Endothelial cell of umbilical vein (primary cell): ENCODE data around the gene HLTF. TPM values are rescaled to one million over a fixed set of nuclear protein-coding genes. Genes with fewer than 3 reads are reported as not detected.

ENCODE experiments used
- BruUV-seq: library from RNA; stranded (reverse); fragments of 400-500 nt; replicated peaks from 2 replicates; lab custom pipeline; 2021; lab: Mats Ljungman, UMichigan
- CTCF ChIA-PET: fragments of 300-600, 350-600 bp; sonication (Branson Sonifier 250); formaldehyde crosslinking; loops from one replicate; lab custom pipeline; 2021; ENCODE audit warnings: antibody characterized with exemption, inconsistent platforms; lab: Charles Lee
- POLR2A ChIA-PET: fragments of 300-600, 350-600 bp; sonication (Branson Sonifier 250); formaldehyde crosslinking; loops from one replicate; lab custom pipeline; 2021; ENCODE audit warnings: antibody characterized with exemption, inconsistent platforms; lab: Charles Lee
- DNase-seq: peaks from one replicate; pipeline ENCODE4 v3.0.0-alpha.2; 2011; ENCODE audit warnings: low read depth, low spot score
- FAIRE-seq: peaks from 2 replicates; lab custom pipeline; 2011; peaks lifted over from hg19 to GRCh38; lab: Jason Lieb, UNC
- H2AFZ ChIP-seq: 2 replicates; pipeline ENCODE4 v1.6.0; 2012; ENCODE audit warnings: low read depth, low read length, control low read depth, inconsistent platforms
- H3K27ac ChIP-seq: 2 replicates; pipeline ENCODE4 v1.5.1; 2011; ENCODE audit warnings: low read depth, mild to moderate bottlenecking, control low read depth, low read length, moderate library complexity; ENCODE audit not compliant: insufficient read depth
- H3K27me3 ChIP-seq, 2 experiments: 2 replicates each; pipeline versions ENCODE4 v1.6.0 to v1.6.1; 2011; ENCODE audit warnings: low read length in 2 of 2, mixed read lengths in 1 of 2; ENCODE audit not compliant: control insufficient read depth in 2 of 2, insufficient read depth in 2 of 2
- H3K36me3 ChIP-seq, 2 experiments: 2 replicates in 1 of 2; 3 replicates in 1 of 2; pipeline ENCODE4 v1.5.1; 2011; ENCODE audit warnings: low read length in 2 of 2, mild to moderate bottlenecking in 1 of 2, moderate library complexity in 1 of 2; ENCODE audit not compliant: control insufficient read depth in 2 of 2, insufficient read depth in 2 of 2; ENCODE audit errors: extremely low read depth in 1 of 2
- H3K4me1 ChIP-seq: 3 replicates; pipeline ENCODE4 v1.5.1; 2011; ENCODE audit warnings: mild to moderate bottlenecking, low read length; ENCODE audit not compliant: control insufficient read depth, insufficient read depth; ENCODE audit errors: extremely low read depth
- H3K4me2 ChIP-seq: 2 replicates; pipeline ENCODE4 v1.6.1; 2011; ENCODE audit warnings: low read length, control low read depth, mixed read lengths; ENCODE audit not compliant: insufficient read depth
- H3K4me3 ChIP-seq, 3 experiments: fragments of 200-600 bp in 1 of 3; sonication (generic), shearing (Covaris generic) in 1 of 3; replicated peaks in 1 of 3; 2 replicates each; pipeline ENCODE4 v1.5.1; 2011 to 2016; ENCODE audit warnings: control low read depth in 3 of 3, low read length in 3 of 3, mild to moderate bottlenecking in 2 of 3, inconsistent platforms in 1 of 3, low read depth in 1 of 3, moderate library complexity in 1 of 3; ENCODE audit not compliant: insufficient read depth in 1 of 3
- H3K79me2 ChIP-seq: 2 replicates; pipeline ENCODE4 v1.6.0; 2012; ENCODE audit warnings: low read length, inconsistent platforms; ENCODE audit not compliant: control insufficient read depth, insufficient read depth
- H3K9ac ChIP-seq: replicated peaks from 2 replicates; pipeline ENCODE3; 2011; ENCODE audit warnings: low read length, control low read depth; ENCODE audit not compliant: insufficient read depth; ENCODE audit errors: extremely low read depth
- H3K9me1 ChIP-seq: replicated peaks from 3 replicates; pipeline ENCODE4 v1.6.0; 2011; ENCODE audit warnings: mild to moderate bottlenecking, low read length; ENCODE audit not compliant: control insufficient read depth, insufficient read depth; ENCODE audit errors: extremely low read depth
- H3K9me3 ChIP-seq: replicated peaks from 2 replicates; pipeline ENCODE4 v1.5.1; 2012; ENCODE audit warnings: low read length, inconsistent platforms; ENCODE audit not compliant: control insufficient read depth, insufficient read depth
- H4K20me1 ChIP-seq: replicated peaks from 2 replicates; pipeline ENCODE3; 2011; ENCODE audit warnings: mild to moderate bottlenecking, low read length; ENCODE audit not compliant: control insufficient read depth, insufficient read depth; ENCODE audit errors: extremely low read depth
- CTCF ChIP-seq, 2 donors: IDR thresholded peaks; 1 replicate in 1 of 2; 2 replicates in 1 of 2; pipeline ENCODE4 v1.5.1; 2011; ENCODE audit warnings: low read length in 2 of 2, mild to moderate bottlenecking in 2 of 2, moderate library complexity in 2 of 2, control low read depth in 1 of 2, inconsistent platforms in 1 of 2, low read depth in 1 of 2; ENCODE audit not compliant: insufficient read depth in 1 of 2; ENCODE audit errors: extremely low read depth in 1 of 2
- EZH2 ChIP-seq: IDR thresholded peaks from 2 replicates; pipeline ENCODE4 v1.6.1; 2012; ENCODE audit warnings: borderline replicate concordance, low read depth, mild to moderate bottlenecking, moderate library complexity, low read length, inconsistent platforms; ENCODE audit not compliant: severe bottlenecking
- FOS ChIP-seq: IDR thresholded peaks from 2 replicates; pipeline ENCODE4 v1.6.1; 2011; ENCODE audit warnings: mild to moderate bottlenecking, low read length, moderate library complexity, borderline replicate concordance; ENCODE audit not compliant: insufficient read depth
- GATA2 ChIP-seq: IDR thresholded peaks from 2 replicates; pipeline ENCODE4 v1.7.0; 2011; ENCODE audit warnings: low read depth, mild to moderate bottlenecking, moderate library complexity, mixed read lengths, low read length; ENCODE audit not compliant: insufficient read length, insufficient read depth
- JUN ChIP-seq: IDR thresholded peaks from 2 replicates; pipeline ENCODE4 v1.6.1; 2011; ENCODE audit warnings: borderline replicate concordance, low read depth; ENCODE audit not compliant: insufficient read length, insufficient read depth
- MYC ChIP-seq: IDR thresholded peaks from one replicate; pipeline ENCODE4 v1.6.1; 2011; ENCODE audit warnings: mild to moderate bottlenecking, low read depth, low read length
- POLR2A ChIP-seq: IDR thresholded peaks from 2 replicates; pipeline ENCODE4 v1.6.1; 2012; ENCODE audit warnings: low read depth, mild to moderate bottlenecking, control low read depth, low read length
- POLR2AphosphoS5 ChIP-seq: IDR thresholded peaks from 2 replicates; pipeline ENCODE4 v1.6.1; 2012; ENCODE audit warnings: low read depth, mild to moderate bottlenecking, control low read depth, low read length, moderate library complexity; ENCODE audit not compliant: insufficient read depth
- dilution Hi-C: fragments of 300-500 bp; cut with MboI; formaldehyde crosslinking; loops from one replicate; pipeline ENCODE4 v1.15.0; 2019; ENCODE audit warnings: low sequenced_read_pairs; ENCODE audit not compliant: extremely low pct_ligation_motif_present
- intact Hi-C: fragments of 100-400 bp; cut with micrococcal nuclease; formaldehyde crosslinking; loops from one replicate; pipeline ENCODE4 v1.10.0; 2022
- polyA plus RNA-seq, 4 experiments: library from polyadenylated mRNA; depleted of rRNA in 3 of 4; stranded (reverse) in 3 of 4; unstranded in 1 of 4; fragments of >200 nt; gene quantifications; 2 replicates each; pipeline versions ENCODE4 v1.2.1 to v1.2.3, GENCODE V29; 2011 to 2012; ENCODE audit warnings: missing spikeins in 1 of 4
- total RNA-seq: library from RNA; stranded (reverse); gene quantifications from 2 replicates; pipeline ENCODE4 v1.2.3, GENCODE V29; 2021
- TF ChIP-seq, protein P1 (sequence below): IDR thresholded peaks from 2 replicates; pipeline ENCODE4 v1.6.1; 2011; ENCODE audit not compliant: insufficient read depth, insufficient read length

HLTF gene
- total and polyA plus RNA-seq, 2 donors (not counting 3 experiments of a cell fraction or from before 2014, with no cell fraction given) = 8.7 to 24.6 TPM

DNA sequence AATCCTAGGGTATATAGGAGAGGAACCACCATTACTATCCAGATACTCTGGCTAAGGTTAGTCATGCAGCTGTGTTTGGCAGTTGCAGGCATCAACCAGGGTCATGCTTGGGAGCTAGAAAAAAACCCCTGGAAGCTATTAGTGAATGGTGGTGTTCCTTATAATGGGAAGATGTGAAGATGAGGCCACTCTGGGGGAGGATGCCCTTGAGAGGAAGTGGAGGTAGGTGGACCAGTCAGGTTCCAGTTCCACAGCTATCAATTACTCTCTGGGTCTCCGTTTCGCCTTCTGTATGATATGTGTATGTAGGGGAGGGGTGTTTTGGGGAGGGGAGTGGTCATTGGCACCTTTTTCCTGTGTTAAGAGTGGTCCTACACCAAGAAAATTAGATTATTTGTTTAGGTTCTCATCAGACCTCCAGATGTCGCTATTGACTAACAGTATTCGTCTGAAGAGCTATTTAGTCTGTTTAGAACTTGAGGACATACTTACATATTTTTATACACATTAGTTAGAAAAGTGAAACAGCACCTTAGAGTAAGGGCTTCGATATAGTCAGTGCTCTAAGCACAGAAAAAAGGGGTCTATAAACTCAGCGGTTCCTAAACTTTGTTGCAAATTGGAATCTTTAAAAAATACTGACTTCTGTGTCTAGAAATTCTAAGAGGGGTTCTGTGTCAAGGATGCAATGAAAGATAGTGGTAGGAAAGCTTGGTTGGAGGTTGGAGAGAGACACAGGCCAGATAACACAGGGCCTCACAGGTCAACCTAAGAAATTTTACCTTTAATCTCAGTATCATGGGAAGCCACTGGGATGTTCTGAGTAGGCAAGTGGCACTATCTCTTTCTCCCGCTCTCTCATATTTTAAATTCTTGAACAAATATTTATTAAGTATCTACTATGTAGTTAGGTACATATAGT is 34.0 kb upstream of the HLTF start:
- H4K20me1 ChIP-seq = no peaks in the 10 kb centered on the region
- H2AFZ ChIP-seq = no peak overlapping the region
- dilution Hi-C loops (no loop called here), intact Hi-C loops (loop anchor here (1.0 kb wide), 5 partner anchors 153 to 369 kb away; no protein-coding TSS in a partner anchor)
- no peak overlapping the region for H3K27ac ChIP-seq
- no peaks in the 10 kb centered on the region for H3K9me3 ChIP-seq
- TF ChIP-seq CTCF (IDR thresholded peaks at IDR 0.05; ENCODE audit: extremely low read depth in 1 of 2, insufficient read depth in 1 of 2, low read depth in 1 of 2, low read length in 2 of 2) (peak; percentile 21 to 39), POLR2A (no peak)
- H3K4me2 ChIP-seq = no peak overlapping the region
- H3K79me2 ChIP-seq = no peaks in the 10 kb centered on the region
- peak; percentile 87 for FAIRE-seq
- ChIA-PET CTCF (interaction anchor here (0.6 to 8.0 kb wide), 55 partner anchors 9 to 688 kb away, joined by 3 to 136 read pairs (median 5); partner anchors contain the start of genes HPS3, TM4SF1 and TM4SF18), POLR2A (interaction anchor here (0.6 to 1.8 kb wide), 3 partner anchors 114 to 258 kb away, joined by 3 to 6 read pairs (median 5); partner anchors contain the start of gene TM4SF1)
- no peaks in the 10 kb centered on the region for H3K36me3 ChIP-seq
- peak; percentile 80 for DNase-seq
- H3K9me1 ChIP-seq = no peaks in the 10 kb centered on the region
- H3K4me3 ChIP-seq = no peak overlapping the region
- H3K9ac ChIP-seq = no peak overlapping the region
- no TSS peak for BruUV-seq
- H3K4me1 ChIP-seq = no peaks in the 10 kb centered on the region
- no peaks in the 10 kb centered on the region for H3K27me3 ChIP-seq

DNA sequence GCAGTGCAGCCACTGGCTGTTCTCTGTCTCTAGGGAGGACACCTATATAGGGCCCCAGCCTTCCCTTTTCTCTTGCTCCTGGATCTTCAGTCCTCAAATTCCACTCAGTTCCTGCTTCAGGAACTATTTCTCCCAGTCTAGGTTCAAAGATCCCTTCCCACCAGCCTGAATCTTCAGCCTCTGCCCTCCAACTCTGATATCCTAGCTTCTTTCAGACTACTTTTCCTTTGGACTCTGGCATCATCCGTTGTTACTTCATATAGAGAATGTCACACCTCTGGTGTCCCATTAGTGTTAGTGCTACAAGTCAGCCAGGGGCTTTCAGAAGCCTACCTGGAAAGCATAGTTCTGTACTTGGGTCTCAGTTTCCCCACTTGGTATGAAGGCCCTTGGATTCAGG is 33.1 kb upstream of the HLTF start:
- no peaks in the 10 kb centered on the region for H4K20me1 ChIP-seq
- H3K4me1 ChIP-seq = no peaks in the 10 kb centered on the region
- H3K4me2 ChIP-seq = no peak overlapping the region
- DNase-seq = no peak
- dilution Hi-C loops (no loop called here), intact Hi-C loops (no loop called here)
- TF ChIP-seq JUN = no peak
- TF ChIP-seq CTCF (IDR thresholded peaks at IDR 0.05; ENCODE audit: extremely low read depth in 1 of 2, insufficient read depth in 1 of 2, low read depth in 1 of 2, low read length in 2 of 2) = no peak
- no peak for TF ChIP-seq POLR2AphosphoS5
- no peak for TF ChIP-seq EZH2
- TF ChIP-seq, protein P1, sequence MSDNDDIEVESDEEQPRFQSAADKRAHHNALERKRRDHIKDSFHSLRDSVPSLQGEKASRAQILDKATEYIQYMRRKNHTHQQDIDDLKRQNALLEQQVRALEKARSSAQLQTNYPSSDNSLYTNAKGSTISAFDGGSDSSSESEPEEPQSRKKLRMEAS = no peak
- no peak for TF ChIP-seq GATA2
- TF ChIP-seq MYC = no peak
- no peak for TF ChIP-seq FOS
- TF ChIP-seq POLR2A = no peak
- no peaks in the 10 kb centered on the region for H3K9me3 ChIP-seq
- no peaks in the 10 kb centered on the region for H3K36me3 ChIP-seq
- no peak overlapping the region for H3K4me3 ChIP-seq
- no peak overlapping the region for H3K9ac ChIP-seq
- no peak overlapping the region for H3K27ac ChIP-seq
- no TSS peak for BruUV-seq
- no peaks in the 10 kb centered on the region for H3K79me2 ChIP-seq
- H3K27me3 ChIP-seq = no peaks in the 10 kb centered on the region
- H2AFZ ChIP-seq = no peak overlapping the region
- FAIRE-seq = no peak
- H3K9me1 ChIP-seq = no peaks in the 10 kb centered on the region
- ChIA-PET POLR2A (interaction anchor here (1.8 kb wide), 1 partner anchor 258 kb away, joined by 5 read pairs; the partner anchor contains the start of gene TM4SF1), CTCF (interaction anchor here (1.2 to 8.0 kb wide), 12 partner anchors 11 to 689 kb away, joined by 3 to 136 read pairs (median 11); partner anchors contain the start of gene TM4SF18)
